Measurements from ENCODE around the gene LCN10. TPM values are rescaled to one million over a fixed set of nuclear protein-coding genes. Genes with fewer than 3 reads are reported as not detected.
"Not testable (repeated sequence)": the region's sequence is repeated elsewhere in the genome, so short reads cannot be mapped to it uniquely, and the experiment has no call there.

Gene LCN10
- polyA plus RNA-seq, 10 donors: 2.4 to 17.8 (median 8.8) TPM

- not testable (repeated sequence) for DNase-seq
Measured at GRCh38 chr9:136755302-136756133, 12.8 kb upstream of the LCN10 start.

GRCh38 chr9:136754626-136755301 is 12.0 kb upstream of the LCN10 start:
- no peak for DNase-seq

DNA sequence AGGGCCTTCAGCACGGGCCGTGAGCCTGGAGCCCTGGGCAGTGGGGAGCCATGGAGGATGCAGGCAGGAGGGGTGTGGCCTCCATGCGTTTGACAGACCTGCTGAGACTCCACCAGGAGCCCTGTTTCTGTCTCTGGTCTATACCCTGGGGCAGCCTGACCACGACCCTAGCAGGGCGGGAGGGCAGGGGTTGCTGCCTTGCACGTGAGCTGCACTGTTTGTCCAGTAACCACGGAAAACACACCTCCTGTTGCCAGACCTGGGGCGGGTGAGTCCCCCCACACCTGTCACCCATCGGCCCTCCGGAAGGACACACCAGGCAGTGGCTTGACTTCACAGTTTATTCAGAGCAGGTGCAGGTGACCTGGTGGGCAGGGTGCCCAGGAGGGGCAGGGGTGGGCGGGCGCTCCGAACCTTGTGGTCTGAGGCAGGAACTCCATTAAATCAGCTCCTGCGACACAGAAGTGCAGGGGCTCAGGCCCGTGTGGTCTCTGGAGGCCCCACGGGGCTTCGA is 11.4 kb upstream of the LCN10 start:
- no peak for DNase-seq

GRCh38 chr9:136753371-136754058 is 10.8 kb upstream of the LCN10 start:
- DNase-seq: no peak

GRCh38 chr9:136751814-136752213 is 9.1 kb upstream of the LCN10 start:
- no peak for DNase-seq

DNA sequence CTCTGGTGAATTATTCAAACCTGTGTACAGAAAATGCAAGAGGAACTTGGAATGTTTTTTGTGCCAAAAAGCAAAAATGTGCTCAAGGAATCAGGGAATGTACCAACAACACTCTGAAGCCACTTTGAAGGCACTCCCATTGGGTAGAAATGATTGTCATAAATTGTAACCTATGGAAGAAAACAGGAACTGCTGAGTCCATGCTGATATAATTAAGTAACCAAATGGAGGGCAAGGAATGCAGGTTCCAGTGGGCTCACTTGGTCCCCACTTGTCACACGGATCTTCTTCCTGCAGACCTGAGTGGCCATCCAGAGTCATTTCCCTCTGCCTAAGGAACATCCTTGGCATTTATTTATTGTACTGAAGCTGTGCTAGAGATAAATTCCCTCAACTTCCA is 8.5 kb upstream of the LCN10 start:
- DNase-seq: no peak

DNA sequence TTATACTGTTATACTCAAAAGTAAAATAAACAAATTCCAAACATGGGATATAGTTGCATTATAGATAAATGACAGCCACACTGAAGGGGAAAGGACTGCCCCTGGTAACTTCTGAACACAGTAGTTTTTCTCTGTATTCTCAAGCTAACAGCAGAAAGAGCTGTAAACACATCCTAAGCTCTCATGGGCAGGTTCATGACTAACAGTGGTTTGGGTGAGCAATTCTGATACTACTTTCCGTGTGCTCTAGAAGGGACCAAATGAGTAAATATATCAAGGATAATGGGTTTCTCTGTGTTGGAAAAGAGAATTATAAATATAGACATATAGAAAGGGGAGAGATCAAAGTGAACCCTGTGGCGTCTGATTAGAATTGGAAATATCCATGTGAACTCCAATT is 7.8 kb upstream of the LCN10 start:
- no peak for DNase-seq

GRCh38 chr9:136748666-136749611 is 6.2 kb upstream of the LCN10 start:
- DNase-seq: no peak

DNA sequence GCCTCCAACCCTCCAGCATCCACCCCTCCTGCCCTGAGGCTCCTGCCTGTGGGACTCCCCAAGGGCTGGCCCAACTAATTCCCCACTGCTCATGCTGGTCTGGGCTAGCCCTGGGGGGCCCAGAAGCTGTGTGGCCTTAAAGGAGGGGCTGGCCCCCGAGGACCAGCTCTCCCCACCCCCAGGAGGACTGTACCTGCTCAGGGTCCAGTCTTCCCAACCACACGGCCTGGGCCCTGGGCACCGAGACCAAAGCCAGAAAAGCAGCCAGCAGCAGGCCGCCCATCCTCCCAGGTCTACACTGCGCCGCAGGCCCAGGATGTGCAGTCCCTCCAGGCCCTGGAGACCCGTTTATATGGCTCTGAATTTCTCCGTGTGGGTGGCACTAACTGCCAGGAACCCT is 5.5 kb upstream of the LCN10 start, which contains the start of gene LCN6:
Gene LCN6, minus strand, starts transcription at position 325 of the 400 bp plus-strand sequence. Its CDS starts 42 bp downstream, at position 283.
- no peak for DNase-seq

DNA sequence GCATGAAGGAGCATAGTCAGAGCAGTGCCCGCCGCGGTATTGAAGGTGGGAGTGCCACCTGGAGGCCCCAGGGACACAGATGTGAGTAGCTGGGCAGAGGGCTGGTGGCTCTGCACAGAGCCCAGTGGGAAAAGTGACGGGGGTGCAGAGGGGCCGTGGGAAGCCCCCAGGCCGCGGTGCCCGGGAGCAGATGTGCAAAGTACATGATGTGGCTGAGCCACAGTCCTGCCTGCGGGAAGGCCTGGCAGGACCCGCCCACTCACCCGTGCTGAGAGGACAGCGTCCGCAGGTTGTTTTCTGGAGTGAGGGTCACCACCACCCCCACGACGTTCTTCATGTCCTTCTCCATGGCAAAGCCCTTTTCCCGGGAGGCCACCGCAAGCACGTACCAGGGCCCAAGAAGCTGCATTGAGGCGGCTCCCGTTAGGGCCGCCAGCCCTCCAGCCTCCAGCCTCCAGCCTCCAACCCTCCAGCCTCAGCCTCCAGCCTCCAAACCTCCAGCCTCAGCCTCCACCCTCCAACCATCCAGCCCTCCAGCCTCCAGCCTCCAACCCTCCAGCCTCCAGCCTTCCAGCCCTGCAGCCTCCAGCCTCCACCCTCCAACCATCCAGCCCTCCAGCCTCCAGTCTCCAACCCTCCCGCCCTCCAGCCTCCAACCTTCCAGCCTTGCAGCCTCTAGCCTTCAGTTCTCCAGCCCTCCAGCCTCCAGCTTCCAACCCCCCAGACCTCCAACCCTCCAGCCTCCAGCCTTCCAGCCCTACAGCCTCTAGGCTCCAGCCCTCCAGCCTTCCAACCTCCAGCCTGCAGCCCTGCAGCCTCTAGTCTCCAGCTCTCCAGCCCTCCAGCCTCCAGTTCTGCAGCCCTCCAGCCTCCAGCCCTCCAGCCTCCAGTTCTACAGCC is 4.7 kb upstream of the LCN10 start:
- no peak for DNase-seq

DNA sequence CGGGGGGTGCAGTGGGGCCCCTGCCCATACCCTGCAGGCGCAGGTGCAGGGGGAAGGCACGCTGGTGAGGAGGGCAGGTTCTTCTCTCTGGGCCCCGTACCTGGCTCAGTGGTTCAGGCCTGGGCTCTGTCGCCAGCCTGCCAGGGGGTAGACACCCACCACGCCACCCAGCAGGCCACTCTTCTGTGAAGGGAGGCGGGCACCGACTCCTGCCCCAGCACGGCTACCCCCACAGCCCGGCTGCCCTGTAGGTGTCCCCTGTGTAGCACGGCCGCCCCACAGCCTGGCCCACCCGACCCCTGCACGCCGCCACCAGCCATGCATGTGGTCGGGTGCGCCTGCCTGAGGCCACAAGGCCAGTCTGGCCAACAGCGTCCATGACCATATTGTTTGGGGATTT is 3.9 kb upstream of the LCN10 start:
- DNase-seq: no peak

GRCh38 chr9:136746155-136746490 is 3.4 kb upstream of the LCN10 start:
- no peak for DNase-seq

GRCh38 chr9:136745389-136746154 is 2.8 kb upstream of the LCN10 start:
- no peak for DNase-seq

GRCh38 chr9:136744773-136745172 is 2.0 kb upstream of the LCN10 start:
- DNase-seq: no peak

- DNase-seq: no peak
Measured at GRCh38 chr9:136743639-136744211, 985 bp upstream of the LCN10 start.

DNA sequence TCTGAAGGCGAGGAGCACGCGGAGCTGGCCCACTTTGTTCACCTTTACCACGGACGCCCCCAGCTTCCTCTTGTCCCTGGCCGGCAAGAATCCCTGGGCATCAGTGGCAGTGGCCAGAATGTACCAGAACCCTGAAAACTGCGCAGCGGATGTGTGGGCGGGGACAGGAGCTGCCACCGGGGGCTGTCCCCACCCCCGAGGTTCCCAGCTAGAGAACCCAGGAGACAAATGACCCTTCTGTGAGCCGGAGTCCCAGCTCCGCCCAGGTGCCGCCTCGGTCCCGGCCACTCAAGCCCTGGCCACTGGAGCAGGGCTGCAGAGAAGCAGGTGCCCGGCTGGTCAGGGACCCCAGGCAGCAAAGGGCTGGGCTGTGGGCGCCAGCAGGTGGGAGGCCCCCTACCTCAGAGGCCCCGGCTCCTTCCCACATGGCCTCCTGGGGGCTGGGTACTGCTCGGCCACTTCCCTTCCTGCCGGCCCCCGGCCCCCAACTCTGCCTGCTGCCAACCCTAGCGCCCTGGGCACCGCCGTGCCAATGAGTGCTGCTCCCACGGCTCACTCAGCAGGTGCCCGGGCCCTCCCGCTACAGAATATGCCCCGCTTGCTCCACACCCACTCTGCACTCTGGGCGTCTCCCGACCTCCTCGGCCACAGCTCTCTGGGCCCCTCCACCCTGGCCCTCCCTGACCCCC is 713 bp downstream of the LCN10 start:
- no peak for DNase-seq

GRCh38 chr9:136740971-136741882 is 1.5 kb downstream of the LCN10 start:
- peak in 1 of 3 donors; percentile 53 for DNase-seq
